Gastroesophageal sphincter (tissue), 3 donors: Measurements from ENCODE around the gene EGFR.

Experiments used
- EP300 ChIP-seq: sonication (generic); formaldehyde crosslinking; IDR thresholded peaks from one replicate; pipeline ENCODE4 v1.6.1; 2017; ENCODE audit warnings: antibody characterized with exemption, mild to moderate bottlenecking
- POLR2A ChIP-seq, 2 donors: fragments of 450-650 bp; IDR thresholded peaks; one replicate each; pipeline ENCODE4 v1.6.1; 2017; ENCODE audit warnings: antibody characterized with exemption in 2 of 2, mild to moderate bottlenecking in 2 of 2, moderate library complexity in 1 of 2
- POLR2AphosphoS5 ChIP-seq: sonication (generic); formaldehyde crosslinking; IDR thresholded peaks from one replicate; pipeline ENCODE4 v1.6.1; 2017; ENCODE audit warnings: antibody characterized with exemption
- TF ChIP-seq, protein P1 (sequence below), 4 experiments: fragments of 200-600 bp in 2 of 4; fragments of 450-650 bp in 2 of 4; sonication (generic) in 1 of 4; IDR thresholded peaks; one replicate each; pipeline ENCODE4 v1.5.1; 2017 to 2019; ENCODE audit warnings: antibody characterized with exemption in 4 of 4, mild to moderate bottlenecking in 2 of 4, moderate library complexity in 2 of 4

DNA sequence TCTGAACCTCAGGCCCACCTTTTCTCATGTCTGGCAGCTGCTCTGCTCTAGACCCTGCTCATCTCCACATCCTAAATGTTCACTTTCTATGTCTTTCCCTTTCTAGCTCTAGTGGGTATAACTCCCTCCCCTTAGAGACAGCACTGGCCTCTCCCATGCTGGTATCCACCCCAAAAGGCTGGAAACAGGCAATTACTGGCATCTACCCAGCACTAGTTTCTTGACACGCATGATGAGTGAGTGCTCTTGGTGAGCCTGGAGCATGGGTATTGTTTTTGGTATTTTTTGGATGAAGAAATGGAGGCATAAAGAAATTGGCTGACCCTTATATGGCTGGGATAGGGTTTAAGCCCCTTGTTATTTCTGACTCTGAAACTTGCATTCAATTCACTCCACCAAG is 156.0 kb downstream of the EGFR start:
- TF ChIP-seq POLR2AphosphoS5 (no peak), POLR2A (IDR thresholded peaks at IDR 0.05) (no peak), EP300 (no peak)
- TF ChIP-seq, protein P1, sequence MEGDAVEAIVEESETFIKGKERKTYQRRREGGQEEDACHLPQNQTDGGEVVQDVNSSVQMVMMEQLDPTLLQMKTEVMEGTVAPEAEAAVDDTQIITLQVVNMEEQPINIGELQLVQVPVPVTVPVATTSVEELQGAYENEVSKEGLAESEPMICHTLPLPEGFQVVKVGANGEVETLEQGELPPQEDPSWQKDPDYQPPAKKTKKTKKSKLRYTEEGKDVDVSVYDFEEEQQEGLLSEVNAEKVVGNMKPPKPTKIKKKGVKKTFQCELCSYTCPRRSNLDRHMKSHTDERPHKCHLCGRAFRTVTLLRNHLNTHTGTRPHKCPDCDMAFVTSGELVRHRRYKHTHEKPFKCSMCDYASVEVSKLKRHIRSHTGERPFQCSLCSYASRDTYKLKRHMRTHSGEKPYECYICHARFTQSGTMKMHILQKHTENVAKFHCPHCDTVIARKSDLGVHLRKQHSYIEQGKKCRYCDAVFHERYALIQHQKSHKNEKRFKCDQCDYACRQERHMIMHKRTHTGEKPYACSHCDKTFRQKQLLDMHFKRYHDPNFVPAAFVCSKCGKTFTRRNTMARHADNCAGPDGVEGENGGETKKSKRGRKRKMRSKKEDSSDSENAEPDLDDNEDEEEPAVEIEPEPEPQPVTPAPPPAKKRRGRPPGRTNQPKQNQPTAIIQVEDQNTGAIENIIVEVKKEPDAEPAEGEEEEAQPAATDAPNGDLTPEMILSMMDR (IDR thresholded peaks at IDR 0.05) = no peak
